SU-DHL-6 (cell line): ENCODE results near the gene EPB41L4A.

Experiments used
- EZH2phosphoT487 ChIP-seq: fragments of 200-600 bp; sonication (generic), shearing (Covaris generic); conservative IDR thresholded peaks from 2 replicates; pipeline ENCODE4 v1.6.1; 2018; ENCODE audit warnings: mild to moderate bottlenecking, antibody characterized with exemption, low read length, moderate library complexity, mixed read lengths
- TF ChIP-seq, protein P1 (sequence below): fragments of 200-600 bp; sonication (generic); IDR thresholded peaks from one replicate; pipeline ENCODE4 v1.5.1; 2017; ENCODE audit warnings: antibody characterized with exemption, mild to moderate bottlenecking, low read length, moderate library complexity; ENCODE audit not compliant: insufficient read depth, poor library complexity, severe bottlenecking

DNA sequence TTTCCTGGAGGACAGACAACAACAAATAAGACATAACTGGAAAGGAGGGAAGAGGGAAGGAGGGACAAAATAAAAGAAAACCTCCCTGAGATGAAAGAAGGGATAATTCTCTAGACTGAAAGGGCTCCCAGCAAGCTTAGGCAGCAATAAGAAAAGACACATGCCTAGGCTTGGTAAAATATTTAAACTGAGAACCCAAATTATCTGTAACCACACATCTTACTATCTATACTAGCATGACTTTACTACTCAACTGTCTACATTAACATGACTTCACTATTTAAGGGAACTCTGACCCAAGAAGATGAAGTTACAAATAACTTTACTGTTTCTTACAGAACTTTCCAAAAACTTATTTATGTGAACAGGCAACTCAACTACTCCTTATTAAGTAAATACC lies 95.9 kb downstream of the EPB41L4A start:
- TF ChIP-seq EZH2phosphoT487, result no peak
- TF ChIP-seq, protein P1, sequence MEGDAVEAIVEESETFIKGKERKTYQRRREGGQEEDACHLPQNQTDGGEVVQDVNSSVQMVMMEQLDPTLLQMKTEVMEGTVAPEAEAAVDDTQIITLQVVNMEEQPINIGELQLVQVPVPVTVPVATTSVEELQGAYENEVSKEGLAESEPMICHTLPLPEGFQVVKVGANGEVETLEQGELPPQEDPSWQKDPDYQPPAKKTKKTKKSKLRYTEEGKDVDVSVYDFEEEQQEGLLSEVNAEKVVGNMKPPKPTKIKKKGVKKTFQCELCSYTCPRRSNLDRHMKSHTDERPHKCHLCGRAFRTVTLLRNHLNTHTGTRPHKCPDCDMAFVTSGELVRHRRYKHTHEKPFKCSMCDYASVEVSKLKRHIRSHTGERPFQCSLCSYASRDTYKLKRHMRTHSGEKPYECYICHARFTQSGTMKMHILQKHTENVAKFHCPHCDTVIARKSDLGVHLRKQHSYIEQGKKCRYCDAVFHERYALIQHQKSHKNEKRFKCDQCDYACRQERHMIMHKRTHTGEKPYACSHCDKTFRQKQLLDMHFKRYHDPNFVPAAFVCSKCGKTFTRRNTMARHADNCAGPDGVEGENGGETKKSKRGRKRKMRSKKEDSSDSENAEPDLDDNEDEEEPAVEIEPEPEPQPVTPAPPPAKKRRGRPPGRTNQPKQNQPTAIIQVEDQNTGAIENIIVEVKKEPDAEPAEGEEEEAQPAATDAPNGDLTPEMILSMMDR, result no peak
